MCF 10A (cell line): ENCODE results near the gene ECEL1. TPM values are rescaled to one million over a fixed set of nuclear protein-coding genes. Genes with fewer than 3 reads are reported as not detected.

Source experiments
- BruUV-seq: library from RNA; stranded (reverse); fragments of 400-500 nt; replicated peaks from 2 replicates; lab custom pipeline; 2021; lab: Mats Ljungman, UMichigan
- CTCF ChIA-PET: fragments of 300-600 bp; sonication (Branson Sonifier 250); formaldehyde crosslinking; extraction: SDS; loops from one replicate; lab custom pipeline; 2021; ENCODE audit warnings: antibody characterized with exemption, inconsistent platforms; lab: Yijun Ruan, JAX
- POLR2A ChIA-PET: fragments of 300-600, 350-650 bp; sonication (Branson Sonifier 250); formaldehyde crosslinking; extraction: SDS; loops from one replicate; lab custom pipeline; 2020; ENCODE audit warnings: antibody characterized with exemption, inconsistent platforms; lab: Yijun Ruan, JAX
- DNase-seq: peaks from one replicate; pipeline ENCODE4 v3.0.0-alpha.2; 2018; ENCODE audit not compliant: unreplicated experiment
- H3K27ac Mint-ChIP-seq: one replicate; pipeline ENCODE4 v1.8.0; 2022; ENCODE audit warnings: mild to moderate bottlenecking, low read depth, mixed read lengths; ENCODE audit not compliant: unreplicated experiment
- H3K27me3 Mint-ChIP-seq: one replicate; pipeline ENCODE4 v1.8.0; 2022; ENCODE audit warnings: mixed read lengths; ENCODE audit not compliant: insufficient read depth, unreplicated experiment
- H3K36me3 Mint-ChIP-seq: one replicate; pipeline ENCODE4 v1.8.0; 2022; ENCODE audit warnings: mild to moderate bottlenecking, moderate library complexity, mixed read lengths; ENCODE audit not compliant: insufficient read depth, unreplicated experiment
- H3K4me1 Mint-ChIP-seq: one replicate; pipeline ENCODE4 v1.8.0; 2022; ENCODE audit warnings: mixed read lengths; ENCODE audit not compliant: insufficient read depth, unreplicated experiment
- H3K4me3 Mint-ChIP-seq: one replicate; pipeline ENCODE4 v1.8.0; 2022; ENCODE audit warnings: mild to moderate bottlenecking, moderate library complexity, mixed read lengths; ENCODE audit not compliant: unreplicated experiment
- H3K9me3 Mint-ChIP-seq: one replicate; pipeline ENCODE4 v1.8.0; 2022; ENCODE audit warnings: mixed read lengths; ENCODE audit not compliant: unreplicated experiment
- CTCF ChIP-seq: fragments of 200-600 bp; IDR thresholded peaks from one replicate; pipeline ENCODE4 v1.8.0; 2022; ENCODE audit warnings: antibody characterized with exemption, mild to moderate bottlenecking; ENCODE audit not compliant: unreplicated experiment
- intact Hi-C: fragments of 100-400 bp; cut with micrococcal nuclease; formaldehyde crosslinking; loops from 2 replicates; pipeline ENCODE4 v1.14.1; 2022
- total RNA-seq: library from RNA; stranded (reverse); gene quantifications from 2 replicates; pipeline ENCODE4 v1.2.3, GENCODE V29; 2022

The ECEL1 gene
- total RNA-seq, 1 experiment from 2014 or later: not detected

- no peak overlapping the region for H3K27ac Mint-ChIP-seq
- POLR2A ChIA-PET: no interaction called here
- no peaks in the 10 kb centered on the region for H3K9me3 Mint-ChIP-seq
- DNase-seq: no peak
- no peak overlapping the region for H3K4me3 Mint-ChIP-seq
- no peak for TF ChIP-seq CTCF
- H3K4me1 Mint-ChIP-seq: peaks cover 5% of the 10 kb centered on the region
- CTCF ChIA-PET: no interaction called here
- H3K36me3 Mint-ChIP-seq: no peaks in the 10 kb centered on the region
- BruUV-seq: no TSS peak
- intact Hi-C loops: no loop called here
- peaks cover 10% of the 10 kb centered on the region for H3K27me3 Mint-ChIP-seq
These were observed 3.6 kb upstream of the ECEL1 start for GRCh38 chr2:232491139-232491780.

DNA sequence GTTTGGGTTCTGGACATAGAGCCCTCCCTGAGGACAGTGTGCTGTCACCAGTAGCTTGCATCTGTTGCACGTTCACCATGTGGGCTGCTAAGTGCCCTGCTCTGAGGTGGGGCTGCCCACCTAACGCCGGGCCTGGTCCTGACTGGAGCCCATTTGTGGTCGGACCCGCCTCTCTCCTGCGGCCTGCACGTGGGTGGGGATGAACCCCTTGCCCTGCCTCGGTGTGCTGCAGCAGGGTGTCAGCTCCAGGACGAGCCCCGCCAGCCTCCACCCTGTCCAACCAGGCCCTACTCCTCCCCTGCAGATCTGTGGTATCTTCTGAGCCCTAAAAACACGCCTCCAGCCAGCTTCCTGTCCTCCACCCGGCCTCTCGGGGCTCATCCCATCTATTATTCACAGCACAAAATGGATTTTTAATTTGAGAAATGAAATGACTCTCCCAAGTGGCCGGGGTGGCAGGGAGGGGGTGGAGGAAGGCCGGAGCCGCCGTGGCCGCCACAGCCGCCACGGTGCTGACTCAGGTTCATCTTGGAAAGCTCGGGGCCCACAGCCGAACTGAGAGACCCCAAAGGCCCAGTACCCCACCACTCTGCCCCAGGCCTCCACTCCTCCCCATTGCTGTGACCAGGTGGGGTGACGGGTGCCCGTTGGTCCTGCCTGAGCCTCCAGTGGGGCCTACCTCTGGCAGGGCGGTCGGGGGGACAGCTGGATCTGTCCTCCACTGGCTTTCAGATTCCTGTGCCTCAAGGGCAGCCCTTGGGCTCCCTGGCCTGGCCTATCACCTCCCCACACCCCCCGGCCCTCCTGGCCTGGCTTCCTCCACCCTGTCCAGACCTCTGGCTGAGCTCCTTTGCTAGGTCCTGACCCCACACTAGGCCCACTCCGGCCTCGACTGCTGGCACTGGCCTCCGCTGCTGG, 2.8 kb upstream of the ECEL1 start:
- BruUV-seq: no TSS peak
- ChIA-PET POLR2A (no interaction called here), CTCF (no interaction called here)
- Mint-ChIP-seq H3K9me3 (no peaks in the 10 kb centered on the region), H3K27me3 (peaks cover 14% of the 10 kb centered on the region), H3K27ac (no peak overlapping the region), H3K4me3 (no peak overlapping the region), H3K36me3 (no peaks in the 10 kb centered on the region), H3K4me1 (peaks cover 5% of the 10 kb centered on the region)
- no peak for DNase-seq
- intact Hi-C loops: no loop called here
- TF ChIP-seq CTCF: no peak

DNA sequence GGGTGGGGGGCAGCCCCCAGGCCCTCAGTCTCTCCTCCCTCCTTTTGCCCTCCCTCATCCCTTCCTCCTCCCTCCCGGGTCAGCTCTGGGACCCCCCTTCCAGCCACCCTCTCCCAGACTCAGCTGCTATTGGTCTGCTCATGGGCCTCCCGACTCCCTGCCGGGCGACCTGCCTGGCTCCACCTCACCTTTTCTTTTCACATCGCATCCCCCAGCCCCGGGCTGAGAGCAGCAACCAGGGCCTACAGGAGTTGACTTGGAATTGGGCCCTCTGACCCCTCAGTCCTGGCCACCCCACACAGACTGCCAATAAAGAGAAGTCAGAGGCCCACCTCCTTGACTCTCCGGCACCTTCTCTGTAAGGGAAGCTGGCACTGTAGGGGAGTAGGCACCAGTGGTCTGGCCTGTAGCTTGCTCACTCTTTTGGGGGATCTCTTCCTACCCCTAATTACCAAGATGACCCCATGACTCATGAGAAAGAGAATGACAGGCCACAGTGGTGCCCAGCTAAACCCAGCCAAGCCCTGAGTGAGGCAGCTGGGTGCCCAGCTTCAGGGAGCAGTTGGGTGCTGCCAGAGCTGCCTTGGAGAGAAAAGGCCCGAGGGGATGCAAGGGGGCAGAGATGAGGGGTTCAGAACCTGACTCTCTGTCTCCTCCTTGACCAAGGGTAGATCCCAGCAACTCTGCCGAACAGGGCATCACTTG, 2.0 kb upstream of the ECEL1 start:
- ChIA-PET CTCF (no interaction called here), POLR2A (no interaction called here)
- intact Hi-C loops: no loop called here
- no peak for TF ChIP-seq CTCF
- Mint-ChIP-seq H3K9me3 (no peaks in the 10 kb centered on the region), H3K36me3 (no peaks in the 10 kb centered on the region), H3K4me3 (no peak overlapping the region), H3K4me1 (peaks cover 5% of the 10 kb centered on the region), H3K27ac (no peak overlapping the region), H3K27me3 (peaks cover 22% of the 10 kb centered on the region)
- no peak for DNase-seq
- no TSS peak for BruUV-seq

- ChIA-PET POLR2A (no interaction called here), CTCF (no interaction called here)
- intact Hi-C loops: no loop called here
- Mint-ChIP-seq H3K27me3 (peaks cover 22% of the 10 kb centered on the region), H3K4me3 (no peak overlapping the region), H3K4me1 (peaks cover 5% of the 10 kb centered on the region), H3K27ac (no peak overlapping the region), H3K36me3 (no peaks in the 10 kb centered on the region), H3K9me3 (no peaks in the 10 kb centered on the region)
- BruUV-seq: no TSS peak
- TF ChIP-seq CTCF: no peak
- no peak for DNase-seq
These were observed 1.2 kb upstream of the ECEL1 start for GRCh38 chr2:232488721-232489300.
